ENCODE results near the gene KAZN.

Gene KAZN

GRCh38 chr1:14603645-14604044, 5.2 kb downstream of the KAZN start:
- Histone ChIP-seq H3K9ac (ENCODE audit: low read length) (no peak overlapping the region), H3K4me1 (ENCODE audit: control insufficient read depth, low read depth, low read length) (peaks cover 42% of the 10 kb centered on the region), H3K4me3 (ENCODE audit: low read length) (no peak overlapping the region), H3K27me3 (ENCODE audit: control insufficient read depth, insufficient read depth, low read length) (peaks cover 38% of the 10 kb centered on the region), H3K27ac (ENCODE audit: low read length) (no peak overlapping the region), H3K36me3 (ENCODE audit: control insufficient read depth, low read depth, low read length) (no peaks in the 10 kb centered on the region), H3K9me3 (ENCODE audit: control insufficient read depth, low read depth, low read length) (no peaks in the 10 kb centered on the region)

DNA sequence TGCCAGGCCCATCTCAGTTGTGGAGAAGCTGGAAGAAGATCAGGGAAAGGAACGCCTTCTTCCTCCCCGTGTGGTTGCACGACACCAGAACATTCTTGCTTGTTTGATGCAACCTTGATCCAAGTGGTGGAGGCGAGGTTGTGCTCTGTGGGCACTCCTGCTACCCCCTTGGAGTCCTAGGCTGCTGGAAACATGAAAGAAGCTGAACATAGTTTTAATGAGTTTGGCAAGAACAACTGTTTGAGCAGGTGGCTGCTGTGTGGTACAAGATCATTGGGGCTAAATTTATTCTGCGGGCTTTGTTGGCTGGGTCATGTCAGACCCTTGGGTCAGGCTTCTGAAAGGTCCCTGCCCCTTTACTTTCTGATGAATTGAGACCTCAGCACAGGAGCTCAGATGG, 5.9 kb downstream of the KAZN start:
- Histone ChIP-seq H3K9ac (ENCODE audit: low read length) (no peak overlapping the region), H3K36me3 (ENCODE audit: control insufficient read depth, low read depth, low read length) (no peaks in the 10 kb centered on the region), H3K9me3 (ENCODE audit: control insufficient read depth, low read depth, low read length) (no peaks in the 10 kb centered on the region), H3K27ac (ENCODE audit: low read length) (no peak overlapping the region), H3K4me1 (ENCODE audit: control insufficient read depth, low read depth, low read length) (peaks cover 42% of the 10 kb centered on the region), H3K27me3 (ENCODE audit: control insufficient read depth, insufficient read depth, low read length) (peaks cover 35% of the 10 kb centered on the region), H3K4me3 (ENCODE audit: low read length) (no peak overlapping the region)

DNA sequence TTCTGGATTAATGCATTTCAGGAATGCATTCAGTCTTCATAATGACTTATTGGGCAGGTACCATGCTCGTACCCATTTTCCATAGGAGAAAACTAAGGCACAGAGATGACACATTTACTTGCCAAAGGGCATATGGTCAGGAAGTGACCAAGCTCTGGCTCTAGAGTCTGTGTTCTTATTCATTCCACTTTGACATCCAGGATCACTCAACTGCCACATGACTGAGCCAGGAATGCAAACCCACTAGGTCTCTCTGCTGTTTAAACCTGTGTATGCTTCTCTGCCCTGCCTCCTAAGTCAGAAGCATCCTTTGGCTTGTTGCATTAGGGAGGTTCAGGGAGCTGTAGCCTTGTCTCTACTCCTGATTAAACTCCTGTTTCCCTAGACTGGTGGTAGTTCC, 7.5 kb downstream of the KAZN start:
- no peaks in the 10 kb centered on the region for H3K9me3 ChIP-seq (ENCODE audit: control insufficient read depth, low read depth, low read length)
- no peaks in the 10 kb centered on the region for H3K36me3 ChIP-seq (ENCODE audit: control insufficient read depth, low read depth, low read length)
- H3K4me1 ChIP-seq (ENCODE audit: control insufficient read depth, low read depth, low read length): peaks cover 27% of the 10 kb centered on the region
- no peak overlapping the region for H3K4me3 ChIP-seq (ENCODE audit: low read length)
- peaks cover 20% of the 10 kb centered on the region for H3K27me3 ChIP-seq (ENCODE audit: control insufficient read depth, insufficient read depth, low read length)
- no peak overlapping the region for H3K9ac ChIP-seq (ENCODE audit: low read length)
- no peak overlapping the region for H3K27ac ChIP-seq (ENCODE audit: low read length)

DNA sequence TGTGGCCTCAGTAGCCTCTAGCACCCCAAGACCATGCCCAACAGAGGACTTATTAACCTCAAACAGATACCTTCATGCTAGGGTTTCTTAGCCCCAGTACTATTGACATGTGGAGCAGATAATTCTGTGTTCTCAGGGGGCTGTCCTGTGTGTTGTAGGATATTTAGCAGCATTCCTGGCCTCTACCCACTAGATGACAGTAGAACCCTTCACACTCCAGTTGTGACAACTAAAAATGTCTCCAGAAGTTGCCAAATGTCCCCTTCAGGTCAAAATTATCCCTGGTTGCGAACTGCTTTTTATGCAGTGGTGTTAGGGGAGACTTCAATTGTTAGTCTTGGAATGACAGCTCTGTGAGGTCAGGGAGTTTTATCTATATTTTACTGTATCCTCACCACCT, 8.1 kb downstream of the KAZN start:
- Histone ChIP-seq H3K4me3 (ENCODE audit: low read length) (no peak overlapping the region), H3K36me3 (ENCODE audit: control insufficient read depth, low read depth, low read length) (no peaks in the 10 kb centered on the region), H3K27me3 (ENCODE audit: control insufficient read depth, insufficient read depth, low read length) (peaks cover 13% of the 10 kb centered on the region), H3K9ac (ENCODE audit: low read length) (no peak overlapping the region), H3K27ac (ENCODE audit: low read length) (no peak overlapping the region), H3K4me1 (ENCODE audit: control insufficient read depth, low read depth, low read length) (peaks cover 20% of the 10 kb centered on the region), H3K9me3 (ENCODE audit: control insufficient read depth, low read depth, low read length) (no peaks in the 10 kb centered on the region)

- H3K4me3 ChIP-seq (ENCODE audit: low read length): no peak overlapping the region
- H3K9ac ChIP-seq (ENCODE audit: low read length): no peak overlapping the region
- no peaks in the 10 kb centered on the region for H3K9me3 ChIP-seq (ENCODE audit: control insufficient read depth, low read depth, low read length)
- H3K4me1 ChIP-seq (ENCODE audit: control insufficient read depth, low read depth, low read length): peaks cover 14% of the 10 kb centered on the region
- H3K27me3 ChIP-seq (ENCODE audit: control insufficient read depth, insufficient read depth, low read length): peaks cover 7% of the 10 kb centered on the region
- H3K27ac ChIP-seq (ENCODE audit: low read length): no peak overlapping the region
- no peaks in the 10 kb centered on the region for H3K36me3 ChIP-seq (ENCODE audit: control insufficient read depth, low read depth, low read length)
Measured at GRCh38 chr1:14607295-14607694, 8.8 kb downstream of the KAZN start.

DNA sequence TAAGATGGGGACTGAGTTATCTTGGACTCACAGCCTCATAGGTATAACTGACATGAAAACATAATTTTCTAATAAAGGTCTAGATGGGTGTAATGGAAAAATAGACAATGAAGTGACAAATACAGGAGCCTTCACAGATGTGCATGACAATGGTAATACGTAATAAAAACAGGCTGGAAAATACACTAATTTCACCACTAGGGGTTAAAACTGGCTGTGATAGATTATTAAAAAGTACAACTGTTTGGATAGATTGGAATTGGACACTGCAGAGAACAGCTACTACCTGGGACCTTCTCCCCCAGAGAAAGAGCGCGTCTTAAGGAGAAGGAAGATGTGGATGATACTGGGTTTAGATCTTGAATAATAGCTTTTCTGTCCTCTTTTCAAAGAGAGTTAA, 9.8 kb downstream of the KAZN start:
- Histone ChIP-seq H3K36me3 (ENCODE audit: control insufficient read depth, low read depth, low read length) (no peaks in the 10 kb centered on the region), H3K27ac (ENCODE audit: low read length) (no peak overlapping the region), H3K4me1 (ENCODE audit: control insufficient read depth, low read depth, low read length) (peaks cover 3% of the 10 kb centered on the region), H3K9ac (ENCODE audit: low read length) (no peak overlapping the region), H3K27me3 (ENCODE audit: control insufficient read depth, insufficient read depth, low read length) (no peaks in the 10 kb centered on the region), H3K4me3 (ENCODE audit: low read length) (no peak overlapping the region), H3K9me3 (ENCODE audit: control insufficient read depth, low read depth, low read length) (no peaks in the 10 kb centered on the region)

GRCh38 chr1:14610761-14611160, 12.3 kb downstream of the KAZN start:
- H3K9me3 ChIP-seq (ENCODE audit: control insufficient read depth, low read depth, low read length): no peaks in the 10 kb centered on the region
- no peak overlapping the region for H3K27ac ChIP-seq (ENCODE audit: low read length)

DNA sequence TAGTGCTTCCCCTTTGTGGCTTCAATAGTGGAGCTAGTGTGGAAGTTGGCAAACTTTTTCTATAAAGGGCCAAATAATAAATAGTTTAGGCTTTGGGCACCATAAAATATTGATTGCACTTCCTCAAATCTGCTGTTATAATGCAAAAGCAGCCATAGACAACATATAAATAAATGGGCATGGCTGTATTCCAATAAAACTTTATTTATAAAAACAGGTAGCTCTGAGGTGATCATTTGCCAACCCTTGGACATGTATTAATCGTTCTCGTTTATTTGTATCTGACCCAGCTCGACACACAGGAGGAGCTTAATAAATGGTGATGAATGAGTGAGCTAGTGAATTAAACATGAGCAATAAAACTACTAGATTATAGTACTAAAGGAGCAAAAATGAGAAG, 13.3 kb downstream of the KAZN start:
- Histone ChIP-seq H3K9me3 (ENCODE audit: control insufficient read depth, low read depth, low read length) (no peaks in the 10 kb centered on the region), H3K4me1 (ENCODE audit: control insufficient read depth, low read depth, low read length) (peaks cover 4% of the 10 kb centered on the region), H3K27ac (ENCODE audit: low read length) (no peak overlapping the region), H3K36me3 (ENCODE audit: control insufficient read depth, low read depth, low read length) (no peaks in the 10 kb centered on the region), H3K4me3 (ENCODE audit: low read length) (no peak overlapping the region), H3K9ac (ENCODE audit: low read length) (no peak overlapping the region), H3K27me3 (ENCODE audit: control insufficient read depth, insufficient read depth, low read length) (no peaks in the 10 kb centered on the region)

More at GRCh38 chr1:14610761-14611160, 12.3 kb downstream of the KAZN start:
- no peaks in the 10 kb centered on the region for H3K4me1 ChIP-seq (ENCODE audit: control insufficient read depth, low read depth, low read length)
- H3K4me3 ChIP-seq (ENCODE audit: low read length): no peak overlapping the region
- H3K9ac ChIP-seq (ENCODE audit: low read length): no peak overlapping the region
- no peaks in the 10 kb centered on the region for H3K27me3 ChIP-seq (ENCODE audit: control insufficient read depth, insufficient read depth, low read length)
- no peaks in the 10 kb centered on the region for H3K36me3 ChIP-seq (ENCODE audit: control insufficient read depth, low read depth, low read length)

DNA sequence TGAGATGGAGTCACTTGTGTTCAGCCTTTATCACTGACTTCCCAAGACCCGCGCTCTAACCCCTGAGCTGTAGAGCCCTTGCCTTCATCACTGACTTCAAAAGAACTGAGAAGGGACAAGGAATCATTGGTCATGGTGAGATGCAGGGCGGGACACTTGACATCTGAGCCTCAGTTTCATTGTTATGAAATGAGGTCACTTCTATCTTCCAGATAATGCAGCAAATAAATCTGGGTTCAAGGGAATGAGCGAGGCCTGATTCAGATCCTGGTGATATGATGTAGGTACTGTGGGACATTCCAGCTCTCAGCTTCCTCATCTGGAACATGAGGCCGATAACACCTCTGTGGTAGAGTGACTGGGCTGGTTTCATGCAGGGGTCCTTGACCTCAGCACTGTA, 13.8 kb downstream of the KAZN start:
- H3K36me3 ChIP-seq (ENCODE audit: control insufficient read depth, low read depth, low read length): no peaks in the 10 kb centered on the region
- peaks cover 4% of the 10 kb centered on the region for H3K4me1 ChIP-seq (ENCODE audit: control insufficient read depth, low read depth, low read length)
- H3K27ac ChIP-seq (ENCODE audit: low read length): no peak overlapping the region
- H3K27me3 ChIP-seq (ENCODE audit: control insufficient read depth, insufficient read depth, low read length): no peaks in the 10 kb centered on the region
- H3K4me3 ChIP-seq (ENCODE audit: low read length): no peak overlapping the region
- no peak overlapping the region for H3K9ac ChIP-seq (ENCODE audit: low read length)
- H3K9me3 ChIP-seq (ENCODE audit: control insufficient read depth, low read depth, low read length): no peaks in the 10 kb centered on the region

DNA sequence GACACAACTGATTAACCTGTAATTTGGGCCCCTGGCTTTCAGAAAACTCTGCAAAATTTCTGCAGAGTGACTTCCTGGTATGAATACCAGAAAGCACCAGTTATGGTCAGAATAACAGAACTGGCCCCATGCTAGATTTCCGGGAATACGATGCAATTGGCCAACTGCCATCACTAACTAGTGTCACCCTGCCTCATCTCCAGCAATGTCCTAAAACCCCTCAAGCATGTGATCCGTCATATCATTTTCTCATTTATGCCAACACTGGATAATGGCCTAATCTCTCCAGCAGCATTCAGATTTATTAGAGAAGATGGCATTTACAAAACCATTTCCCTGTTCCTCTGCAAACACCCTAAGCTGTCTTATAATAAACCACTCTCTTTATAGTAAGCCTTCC, 15.4 kb downstream of the KAZN start:
- no peaks in the 10 kb centered on the region for H3K9me3 ChIP-seq (ENCODE audit: control insufficient read depth, low read depth, low read length)
- H3K27me3 ChIP-seq (ENCODE audit: control insufficient read depth, insufficient read depth, low read length): no peaks in the 10 kb centered on the region
- H3K36me3 ChIP-seq (ENCODE audit: control insufficient read depth, low read depth, low read length): no peaks in the 10 kb centered on the region
- H3K9ac ChIP-seq (ENCODE audit: low read length): no peak overlapping the region
- no peak overlapping the region for H3K4me3 ChIP-seq (ENCODE audit: low read length)
- no peak overlapping the region for H3K27ac ChIP-seq (ENCODE audit: low read length)
- peaks cover 4% of the 10 kb centered on the region for H3K4me1 ChIP-seq (ENCODE audit: control insufficient read depth, low read depth, low read length)

GRCh38 chr1:14614341-14614740, 15.9 kb downstream of the KAZN start:
- H3K9me3 ChIP-seq (ENCODE audit: control insufficient read depth, low read depth, low read length): no peaks in the 10 kb centered on the region
- no peak overlapping the region for H3K4me3 ChIP-seq (ENCODE audit: low read length)
- no peaks in the 10 kb centered on the region for H3K36me3 ChIP-seq (ENCODE audit: control insufficient read depth, low read depth, low read length)
- no peak overlapping the region for H3K27ac ChIP-seq (ENCODE audit: low read length)
- H3K9ac ChIP-seq (ENCODE audit: low read length): no peak overlapping the region
- H3K27me3 ChIP-seq (ENCODE audit: control insufficient read depth, insufficient read depth, low read length): no peaks in the 10 kb centered on the region
- H3K4me1 ChIP-seq (ENCODE audit: control insufficient read depth, low read depth, low read length): peaks cover 4% of the 10 kb centered on the region

GRCh38 chr1:14615549-14616218, 17.2 kb downstream of the KAZN start:
- H3K9ac ChIP-seq (ENCODE audit: low read length): no peak overlapping the region
- no peaks in the 10 kb centered on the region for H3K36me3 ChIP-seq (ENCODE audit: control insufficient read depth, low read depth, low read length)
- peaks cover 4% of the 10 kb centered on the region for H3K4me1 ChIP-seq (ENCODE audit: control insufficient read depth, low read depth, low read length)
- no peaks in the 10 kb centered on the region for H3K27me3 ChIP-seq (ENCODE audit: control insufficient read depth, insufficient read depth, low read length)
- no peak overlapping the region for H3K4me3 ChIP-seq (ENCODE audit: low read length)
- H3K9me3 ChIP-seq (ENCODE audit: control insufficient read depth, low read depth, low read length): no peaks in the 10 kb centered on the region
- H3K27ac ChIP-seq (ENCODE audit: low read length): no peak overlapping the region

Data from iPS-18a (cell line).